GM18907 (cell line): ENCODE measurements around the gene LPIN1.

Source experiments
- ATAC-seq: cut with Tn5 transposase; IDR thresholded peaks from one replicate; pipeline ENCODE4 v1.9.1; 2021; ENCODE audit warnings: mild to moderate bottlenecking, moderate library complexity; ENCODE audit not compliant: unreplicated experiment

LPIN1 gene

GRCh38 chr2:11861044-11861443 is 114.6 kb downstream of the LPIN1 start:
- ATAC-seq = peak; percentile 46

- ATAC-seq = peak; percentile 33
Observed at GRCh38 chr2:11862049-11862448, 115.6 kb downstream of the LPIN1 start.

GRCh38 chr2:11863103-11863502 is 116.7 kb downstream of the LPIN1 start:
- no peak for ATAC-seq

GRCh38 chr2:11863513-11864328 is 117.3 kb downstream of the LPIN1 start:
- ATAC-seq = no peak

DNA sequence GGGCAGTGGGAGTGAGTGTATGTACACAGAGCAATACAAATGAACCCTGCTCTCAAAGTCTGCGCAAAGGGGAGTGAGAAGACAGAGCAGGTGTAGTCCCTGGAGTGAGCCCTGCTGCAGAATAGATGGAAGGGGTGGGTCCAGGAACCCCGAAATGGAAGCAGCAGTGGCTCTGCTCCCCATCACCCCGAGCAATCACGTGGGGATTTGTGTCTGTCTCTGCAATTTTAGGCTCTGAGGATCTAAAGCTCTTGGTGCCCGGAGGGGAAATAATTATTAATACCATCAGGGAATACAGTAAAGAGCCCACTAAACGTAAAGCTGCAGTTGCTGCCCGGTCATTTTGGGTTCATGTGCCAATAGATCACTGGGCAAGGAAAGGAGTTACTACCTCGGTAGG is 118.3 kb downstream of the LPIN1 start:
- ATAC-seq = no peak

DNA sequence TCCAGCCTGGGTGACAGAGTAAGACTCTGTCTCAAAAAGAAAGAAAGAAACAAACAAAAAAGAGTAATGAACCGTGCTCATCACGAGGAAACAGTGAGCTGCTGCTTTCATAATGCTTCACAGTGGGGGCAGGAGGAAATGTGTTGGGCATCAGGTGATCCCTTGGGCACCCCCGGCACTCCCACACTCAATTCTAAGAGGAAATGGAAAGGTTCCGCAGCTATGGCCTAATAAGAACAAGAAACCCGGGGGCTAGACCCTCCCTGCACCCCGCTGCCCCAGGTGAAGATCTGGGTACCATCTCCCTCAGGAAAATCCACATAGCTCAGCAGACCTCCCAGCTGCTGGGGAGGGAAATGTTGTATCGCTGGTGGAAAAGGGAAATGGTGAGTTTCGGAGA is 118.9 kb downstream of the LPIN1 start:
- ATAC-seq = peak; percentile 31

DNA sequence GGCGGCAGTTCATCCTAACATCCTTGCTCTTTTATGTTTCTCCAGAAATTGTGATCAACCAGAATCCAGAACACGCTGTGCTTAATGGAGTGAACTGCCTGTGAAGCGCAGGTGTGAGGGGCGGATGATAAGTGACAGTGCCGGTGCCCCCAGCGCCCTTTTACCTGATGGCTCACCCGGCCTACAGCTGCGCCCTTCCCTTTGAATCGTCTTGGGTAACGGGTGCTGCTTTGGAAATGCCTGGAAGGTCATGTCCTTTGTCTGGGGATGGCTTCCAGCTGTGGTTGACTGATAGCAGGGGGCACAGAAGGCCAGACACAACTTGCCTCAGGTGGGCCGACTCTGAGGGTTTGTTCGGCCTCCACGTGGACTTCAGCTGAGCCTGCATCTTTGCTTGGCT is 119.4 kb downstream of the LPIN1 start:
- ATAC-seq = no peak

- peak; percentile 46 for ATAC-seq
Observed at GRCh38 chr2:11866358-11867335, 120.2 kb downstream of the LPIN1 start.

GRCh38 chr2:11867926-11868325 is 121.5 kb downstream of the LPIN1 start:
- no peak for ATAC-seq

- ATAC-seq = no peak
Observed at GRCh38 chr2:11869391-11869991, 123.1 kb downstream of the LPIN1 start.

GRCh38 chr2:11870064-11870463 is 123.6 kb downstream of the LPIN1 start:
- ATAC-seq = no peak

DNA sequence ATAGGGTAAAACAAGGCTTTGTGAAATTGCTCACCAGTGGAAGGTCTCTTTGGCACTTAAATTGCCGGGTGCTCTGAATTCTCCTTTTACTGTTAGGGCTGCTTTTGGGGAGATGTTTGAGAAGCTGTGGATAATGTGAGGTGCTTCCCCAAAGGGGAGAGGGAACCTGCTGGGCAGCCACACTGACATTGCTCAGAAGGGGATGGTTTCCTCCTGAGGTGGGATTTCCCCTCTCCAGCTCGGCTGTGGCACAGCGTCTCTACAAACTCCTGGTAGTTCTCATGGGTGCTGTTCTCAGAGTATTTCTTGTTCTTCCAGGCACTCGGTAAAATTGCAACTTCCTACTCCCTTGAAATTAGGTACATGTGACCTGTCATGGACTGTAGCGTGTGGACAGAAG is 124.2 kb downstream of the LPIN1 start:
- peak; percentile 39 for ATAC-seq

- ATAC-seq = no peak
Observed at GRCh38 chr2:11871421-11871820, 125.0 kb downstream of the LPIN1 start.

DNA sequence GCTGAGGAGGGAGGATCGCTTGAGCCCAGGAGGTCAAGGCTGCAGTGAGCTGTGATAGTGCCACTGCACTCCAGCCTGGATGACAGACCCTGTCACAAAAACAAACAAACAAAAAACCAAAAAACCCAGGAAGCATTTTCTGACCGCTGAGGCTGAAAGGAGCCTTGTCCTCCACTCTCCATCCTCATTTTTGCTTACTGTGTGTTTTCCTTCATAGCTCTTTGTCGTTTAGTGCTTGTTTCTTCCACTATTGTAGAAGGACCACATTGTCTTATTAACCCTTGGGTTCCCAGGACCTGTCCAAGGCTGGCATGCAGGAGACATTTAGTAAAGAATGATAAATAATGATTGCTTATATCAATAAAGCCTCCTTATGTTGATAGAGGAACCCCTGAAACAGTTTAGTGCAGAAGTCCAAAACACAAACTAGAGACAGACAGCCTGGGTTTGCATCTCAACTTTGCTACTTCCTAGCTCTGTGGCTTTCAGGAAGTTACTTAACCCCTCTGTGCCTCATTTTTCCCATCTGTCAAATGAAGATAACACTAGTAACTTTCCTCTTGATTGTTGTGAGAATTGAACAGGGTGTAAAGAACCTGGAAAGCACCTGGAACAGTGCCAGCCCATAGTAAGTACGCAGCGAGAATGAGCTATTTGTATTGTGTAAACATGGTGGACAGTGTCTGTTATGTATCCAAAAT is 126.0 kb downstream of the LPIN1 start:
- no peak for ATAC-seq

- no peak for ATAC-seq
Observed at GRCh38 chr2:11872948-11873269, 126.5 kb downstream of the LPIN1 start.

DNA sequence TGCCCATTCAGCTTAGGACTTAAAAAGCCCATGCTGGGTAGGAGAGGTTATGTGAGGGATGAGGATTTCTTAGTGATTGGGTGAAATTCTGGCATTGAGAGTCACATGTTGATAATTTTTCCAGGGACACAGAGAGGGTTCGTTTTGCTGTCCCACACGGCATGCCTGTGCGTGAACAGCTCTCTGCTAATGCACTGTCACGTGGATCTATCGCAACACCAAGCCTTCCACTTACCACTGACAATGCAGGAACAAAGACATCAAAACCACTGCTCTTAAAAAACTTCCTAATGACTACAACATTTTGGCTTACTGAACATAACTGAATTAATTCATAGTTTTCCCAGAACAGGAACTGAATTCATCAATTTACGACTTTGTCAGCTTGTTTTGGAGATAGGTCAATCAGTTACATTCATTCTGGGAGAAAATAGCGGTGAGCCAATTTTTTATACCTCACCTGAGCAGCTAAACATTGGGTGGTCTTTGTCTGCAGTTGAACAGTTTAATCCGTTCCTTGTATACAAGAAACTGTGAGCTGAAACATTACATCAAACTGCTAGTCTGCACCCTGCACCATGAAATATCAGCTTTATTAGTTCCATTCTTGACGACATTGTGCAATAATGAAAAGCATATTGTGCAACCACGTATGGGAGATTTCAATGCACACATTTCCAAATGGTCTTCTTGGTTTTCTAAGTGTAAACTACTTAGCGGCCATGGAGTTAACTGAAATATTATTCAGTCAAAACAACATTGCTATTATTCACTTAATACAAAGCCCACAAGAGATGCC is 127.1 kb downstream of the LPIN1 start:
- no peak for ATAC-seq

GRCh38 chr2:11874861-11875260 is 128.4 kb downstream of the LPIN1 start:
- ATAC-seq = no peak

- no peak for ATAC-seq
Observed at GRCh38 chr2:11875481-11875880, 129.0 kb downstream of the LPIN1 start.

DNA sequence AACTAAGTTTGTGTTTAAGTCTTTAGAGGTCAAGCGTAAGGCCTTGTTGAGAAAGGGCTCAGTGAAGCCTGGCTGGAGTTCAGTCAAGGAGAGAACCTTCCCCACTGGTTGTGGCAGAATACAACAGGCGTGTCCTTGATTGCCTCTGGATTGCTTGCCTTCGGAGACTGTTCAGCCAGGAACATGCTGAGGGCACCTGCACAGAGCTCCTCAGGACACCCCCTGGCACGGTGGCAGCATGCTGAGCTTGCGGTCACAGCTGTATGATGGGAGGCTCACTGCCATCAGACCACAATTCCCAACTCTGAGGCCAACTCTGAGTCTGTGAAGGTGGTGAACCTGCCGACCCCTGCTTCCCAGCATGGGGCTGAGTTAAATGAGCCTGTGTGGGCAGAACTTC is 130.0 kb downstream of the LPIN1 start:
- ATAC-seq = no peak

DNA sequence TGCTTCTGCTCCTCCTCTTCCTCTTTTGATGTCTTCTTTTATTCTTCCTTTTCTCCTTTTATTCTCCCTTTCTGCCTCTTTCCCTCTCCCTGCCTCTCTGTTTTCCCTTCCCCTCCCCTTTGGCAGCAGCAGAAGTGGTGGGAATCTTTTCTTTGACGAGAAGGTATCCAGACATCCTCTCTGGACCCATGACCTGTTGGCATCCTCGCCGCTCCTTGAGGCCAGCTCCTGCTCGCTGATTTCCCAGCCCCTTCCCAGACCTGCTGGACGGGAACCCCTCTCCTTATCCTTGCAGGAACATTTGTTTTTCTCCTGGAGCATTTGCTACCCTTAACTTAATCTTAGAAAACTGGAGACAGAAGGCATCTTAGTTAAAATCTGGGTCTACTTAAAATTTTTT is 130.5 kb downstream of the LPIN1 start:
- no peak for ATAC-seq
